H9 (cell line): ENCODE results near the gene AJAP1. TPM values are rescaled to one million over a fixed set of nuclear protein-coding genes. Genes with fewer than 3 reads are reported as not detected.

Experiments used
- DNase-seq: peaks from one replicate; pipeline ENCODE4 v3.0.0-alpha.2; 2017
- H2AFZ ChIP-seq: one replicate; pipeline ENCODE4 v1.6.1; 2013; ENCODE audit warnings: mild to moderate bottlenecking, low read length, control low read depth, moderate library complexity
- H2AK5ac ChIP-seq: 2 replicates; pipeline ENCODE4 v1.6.1; 2013; ENCODE audit warnings: low read length, control low read depth, mixed read lengths; ENCODE audit not compliant: insufficient read length
- H2BK120ac ChIP-seq: one replicate; pipeline ENCODE4 v1.6.1; 2013; ENCODE audit warnings: low read depth, mild to moderate bottlenecking, low read length, control low read depth, inconsistent platforms; ENCODE audit not compliant: poor library complexity, severe bottlenecking
- H2BK12ac ChIP-seq: 2 replicates; pipeline ENCODE4 v1.6.1; 2013; ENCODE audit warnings: low read length, control low read depth, mixed read lengths, low read depth; ENCODE audit not compliant: insufficient read length
- H2BK15ac ChIP-seq: 2 replicates; pipeline ENCODE4 v1.6.1; 2013; ENCODE audit warnings: low read depth, low read length, control low read depth
- H2BK20ac ChIP-seq: one replicate; pipeline ENCODE4 v1.6.1; 2013; ENCODE audit warnings: low read depth, mild to moderate bottlenecking, low read length, control low read depth, inconsistent platforms; ENCODE audit not compliant: poor library complexity, severe bottlenecking
- H2BK5ac ChIP-seq: 2 replicates; pipeline ENCODE4 v1.6.1; 2013; ENCODE audit warnings: low read length, control low read depth, mixed read lengths; ENCODE audit not compliant: insufficient read length
- H3K14ac ChIP-seq: 2 replicates; pipeline ENCODE4 v1.6.1; 2013; ENCODE audit warnings: low read length, control low read depth; ENCODE audit not compliant: insufficient read depth
- H3K18ac ChIP-seq: 2 replicates; pipeline ENCODE4 v1.6.1; 2013; ENCODE audit warnings: low read depth, mild to moderate bottlenecking, mixed read lengths, low read length, control low read depth; ENCODE audit not compliant: insufficient read length
- H3K23ac ChIP-seq: 2 replicates; pipeline ENCODE4 v1.6.1; 2013; ENCODE audit warnings: low read length, control low read depth, mixed read lengths, low read depth; ENCODE audit not compliant: insufficient read length
- H3K23me2 ChIP-seq: 2 replicates; pipeline ENCODE4 v1.6.1; 2013; ENCODE audit warnings: low read depth, mild to moderate bottlenecking, mixed read lengths, low read length, control low read depth; ENCODE audit not compliant: insufficient read length, poor library complexity, severe bottlenecking
- H3K27ac ChIP-seq: 2 replicates; pipeline ENCODE4 v1.5.1; 2013; ENCODE audit warnings: low read length, control low read depth, mixed read lengths, low read depth; ENCODE audit not compliant: insufficient read length
- H3K27me3 ChIP-seq: 2 replicates; pipeline ENCODE4 v1.6.1; 2013; ENCODE audit warnings: low read length, control low read depth, inconsistent platforms; ENCODE audit not compliant: insufficient read depth
- H3K4ac ChIP-seq: 2 replicates; pipeline ENCODE4 v1.6.1; 2013; ENCODE audit warnings: low read depth, mild to moderate bottlenecking, control low read depth, inconsistent platforms, low read length, moderate library complexity
- H3K4me1 ChIP-seq: 2 replicates; pipeline ENCODE4 v1.6.1; 2013; ENCODE audit warnings: low read length, control low read depth, inconsistent platforms; ENCODE audit not compliant: insufficient read depth
- H3K4me2 ChIP-seq: 2 replicates; pipeline ENCODE4 v1.6.1; 2013; ENCODE audit warnings: low read length, control low read depth, mixed read lengths; ENCODE audit not compliant: insufficient read length, insufficient read depth
- H3K56ac ChIP-seq: 2 replicates; pipeline ENCODE4 v1.6.1; 2013; ENCODE audit warnings: low read depth, mild to moderate bottlenecking, mixed read lengths, low read length, control low read depth; ENCODE audit not compliant: insufficient read length
- H3K79me1 ChIP-seq: 2 replicates; pipeline ENCODE4 v1.6.1; 2013; ENCODE audit warnings: low read depth, mild to moderate bottlenecking, moderate library complexity, low read length, control low read depth, inconsistent platforms; ENCODE audit not compliant: insufficient read depth, poor library complexity, severe bottlenecking
- H3K79me2 ChIP-seq: 2 replicates; pipeline ENCODE4 v1.6.1; 2013; ENCODE audit warnings: low read length, control low read depth, inconsistent platforms; ENCODE audit not compliant: insufficient read depth
- H3K9ac ChIP-seq: 2 replicates; pipeline ENCODE4 v1.6.1; 2013; ENCODE audit warnings: low read length, control low read depth, mixed read lengths; ENCODE audit not compliant: insufficient read length; ENCODE audit errors: extremely low read depth
- H3K9me3 ChIP-seq: one replicate; pipeline ENCODE4 v1.6.1; 2013; ENCODE audit warnings: low read depth, low read length, inconsistent platforms; ENCODE audit not compliant: control insufficient read depth
- H3T11ph ChIP-seq: one replicate; pipeline ENCODE4 v1.6.1; 2013; ENCODE audit warnings: mild to moderate bottlenecking, low read length, control low read depth, inconsistent platforms
- H4K20me1 ChIP-seq: one replicate; pipeline ENCODE4 v1.6.1; 2013; ENCODE audit not compliant: control insufficient read depth, insufficient read length, insufficient read depth
- H4K5ac ChIP-seq: 2 replicates; pipeline ENCODE4 v1.6.1; 2013; ENCODE audit warnings: low read depth, mild to moderate bottlenecking, mixed read lengths, low read length, control low read depth; ENCODE audit not compliant: insufficient read length
- H4K8ac ChIP-seq: replicated peaks from 2 replicates; pipeline ENCODE4 v1.6.1; 2013; ENCODE audit warnings: low read length, control low read depth, mixed read lengths, low read depth; ENCODE audit not compliant: insufficient read length
- H4K91ac ChIP-seq: 2 replicates; pipeline ENCODE4 v1.6.1; 2013; ENCODE audit warnings: low read depth, mild to moderate bottlenecking, moderate library complexity, mixed read lengths, low read length, control low read depth; ENCODE audit not compliant: insufficient read length
- H3K27ac Mint-ChIP-seq, 3 experiments: 2 replicates in 2 of 3; 3 replicates in 1 of 3; pipeline ENCODE4 v1.8.0; 2020 to 2021; ENCODE audit warnings: mixed read lengths in 3 of 3, mild to moderate bottlenecking in 1 of 3, moderate library complexity in 1 of 3
- H3K27me3 Mint-ChIP-seq: 2 replicates; pipeline ENCODE4 v1.8.0; 2021; ENCODE audit warnings: low read depth, mild to moderate bottlenecking, moderate library complexity, mixed read lengths
- H3K36me3 Mint-ChIP-seq, 3 experiments: 2 replicates in 2 of 3; 3 replicates in 1 of 3; pipeline ENCODE4 v1.8.0; 2020 to 2021; ENCODE audit warnings: low read depth in 3 of 3, mixed read lengths in 3 of 3; ENCODE audit not compliant: insufficient read depth in 1 of 3
- H3K4me1 Mint-ChIP-seq, 2 experiments: 2 replicates each; pipeline ENCODE4 v1.8.0; 2020; ENCODE audit warnings: mixed read lengths in 2 of 2
- H3K4me3 Mint-ChIP-seq, 2 experiments: 2 replicates in 1 of 2; 3 replicates in 1 of 2; pipeline ENCODE4 v1.8.0; 2020 to 2021; ENCODE audit warnings: mild to moderate bottlenecking in 2 of 2, mixed read lengths in 2 of 2, moderate library complexity in 1 of 2
- H3K9me3 Mint-ChIP-seq, 2 experiments: 2 replicates in 1 of 2; 3 replicates in 1 of 2; pipeline ENCODE4 v1.8.0; 2020; ENCODE audit warnings: mild to moderate bottlenecking in 2 of 2, mixed read lengths in 2 of 2, moderate library complexity in 1 of 2
- CTCF ChIP-seq: fragments of 200-600 bp; sonication (generic); conservative IDR thresholded peaks from 3 replicates; pipeline ENCODE4 v1.8.0; 2021; ENCODE audit warnings: antibody characterized with exemption, mild to moderate bottlenecking
- WGBS: extraction: QIAGEN DNeasy Blood & Tissue Kit; methylation state at CpG from one replicate; pipeline ENCODE4 v1.1.7; 2013; ENCODE audit warnings: missing lambda C conversion rate, low lambda C conversion rate, mixed read lengths; ENCODE audit not compliant: insufficient read length; ENCODE audit errors: extremely low coverage; 5-methylcytosine and 5-hydroxymethylcytosine counted together
- total RNA-seq: library from RNA; stranded (reverse); gene quantifications from 2 replicates; pipeline ENCODE4 v1.2.1, GENCODE V29; 2021

The AJAP1 gene
- total RNA-seq, 1 experiment from 2014 or later, result 8.6 TPM

DNA sequence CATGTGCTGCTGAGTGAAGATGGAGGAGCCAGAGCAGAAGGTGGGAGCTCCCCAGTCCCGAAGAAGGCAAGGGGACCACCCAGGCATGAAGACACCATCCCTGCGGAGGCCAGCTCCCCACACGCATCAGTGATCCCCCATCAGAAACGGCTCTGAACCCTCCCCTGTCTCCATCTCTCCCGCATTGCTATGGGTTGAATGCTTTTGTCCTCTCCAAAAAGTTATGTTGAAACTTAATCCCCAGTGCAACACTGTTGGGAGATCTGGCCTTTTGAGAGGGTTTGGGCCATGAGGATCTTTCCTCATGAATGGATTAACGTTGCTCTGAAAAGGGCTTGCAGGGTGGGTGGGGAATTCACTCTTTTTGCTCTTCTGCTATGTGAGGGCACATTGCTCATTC lies 147.6 kb downstream of the AJAP1 start:
- WGBS, result no CpG with 5 or more reads among the region's 6 CpGs

More for the DNA sequence above, 147.6 kb downstream of the AJAP1 start:
- no peak overlapping the region for H3K18ac ChIP-seq
- H3K36me3 Mint-ChIP-seq, result peaks cover 0 to 9% (median 0%) of the 10 kb centered on the region in 3 experiments; a peak in 4 of 7 replicates
- no peak overlapping the region for H3K14ac ChIP-seq
- H4K20me1 ChIP-seq, result no peaks in the 10 kb centered on the region
- no peak overlapping the region for H2BK5ac ChIP-seq
- H3K4me2 ChIP-seq, result no peak overlapping the region
- H2BK15ac ChIP-seq, result no peak overlapping the region
- H3K79me2 ChIP-seq, result no peaks in the 10 kb centered on the region
- peaks cover 42% of the 10 kb centered on the region for H3K27me3 Mint-ChIP-seq
- H3K4me3 Mint-ChIP-seq, result no peak overlapping the region
- no peaks in the 10 kb centered on the region for H3K9me3 ChIP-seq
- no peaks in the 10 kb centered on the region for H3K27me3 ChIP-seq
- H3T11ph ChIP-seq, result no peak overlapping the region
- H3K27ac ChIP-seq, result no peak overlapping the region
- no peak overlapping the region for H2AK5ac ChIP-seq
- peaks cover 6 to 19% of the 10 kb centered on the region in 2 experiments; a peak in 4 of 5 replicates for H3K9me3 Mint-ChIP-seq
- no peaks in the 10 kb centered on the region for H3K4me1 Mint-ChIP-seq
- no peak overlapping the region for H3K27ac Mint-ChIP-seq
- H2AFZ ChIP-seq, result no peak overlapping the region
- H3K23ac ChIP-seq, result no peak overlapping the region
- H4K5ac ChIP-seq, result no peak overlapping the region
- H4K8ac ChIP-seq, result no peak overlapping the region
- TF ChIP-seq CTCF, result no peak
- H3K4ac ChIP-seq, result no peak overlapping the region
- no peaks in the 10 kb centered on the region for H3K79me1 ChIP-seq
- H3K23me2 ChIP-seq, result no peaks in the 10 kb centered on the region
- DNase-seq, result no peak
- H2BK120ac ChIP-seq, result no peak overlapping the region
- H3K4me1 ChIP-seq, result no peaks in the 10 kb centered on the region
- no peak overlapping the region for H4K91ac ChIP-seq
- no peak overlapping the region for H3K56ac ChIP-seq
- H2BK20ac ChIP-seq, result no peak overlapping the region
- H3K9ac ChIP-seq, result no peak overlapping the region
- H2BK12ac ChIP-seq, result no peak overlapping the region
